ENCODE results near the gene GARIN5A. TPM values are rescaled to one million over a fixed set of nuclear protein-coding genes. Genes with fewer than 3 reads are reported as not detected.
"Not testable (repeated sequence)": the region's sequence is repeated elsewhere in the genome, so short reads cannot be mapped to it uniquely, and the experiment has no call there.

GARIN5A gene
- total RNA-seq, 4 donors from 2014 or later = 0.32 to 0.52 TPM; not detected in 2

DNA sequence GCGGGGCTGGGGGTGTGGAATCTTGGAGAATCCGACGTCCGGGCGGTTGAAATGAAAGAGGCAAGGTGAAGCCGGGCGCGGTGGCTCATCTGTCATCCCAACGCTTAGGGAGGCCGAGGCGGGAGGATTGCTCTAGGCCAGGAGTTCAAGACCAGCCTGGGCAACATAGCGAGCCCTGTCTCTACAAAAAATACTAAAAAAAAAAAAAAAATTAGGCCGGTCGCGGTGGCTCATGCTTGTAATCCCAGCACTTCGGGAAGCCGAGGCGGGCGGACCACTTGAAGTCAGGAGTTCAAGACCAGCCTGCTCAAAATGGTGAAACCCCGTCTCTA lies 225 bp upstream of the GARIN5A start:
- intact Hi-C loops (cut with DNase I) = no loop called here

DNA sequence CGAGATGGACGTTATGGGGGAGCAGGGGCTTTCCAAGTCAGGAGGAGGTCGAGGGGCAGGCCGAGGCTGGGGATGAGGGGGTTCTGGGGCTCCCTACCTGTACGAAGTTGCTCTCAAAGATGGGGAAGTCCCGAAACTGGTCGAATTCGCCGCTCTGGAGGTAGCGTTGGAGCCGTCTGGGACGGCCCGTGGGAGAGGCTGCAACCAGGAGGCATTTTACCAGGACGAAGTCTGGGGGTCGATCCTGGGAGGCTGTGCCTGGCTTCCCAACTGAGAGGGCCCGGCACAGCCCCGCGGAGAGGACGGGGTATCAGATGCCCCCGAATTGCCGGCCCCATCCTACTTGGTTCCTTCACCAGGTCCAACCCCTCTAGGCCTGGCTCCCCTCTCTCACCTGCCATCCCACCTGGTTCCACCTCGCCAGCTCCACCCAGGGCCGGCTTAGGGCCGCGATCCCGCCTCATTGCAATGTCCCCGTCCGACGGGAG lies 868 bp downstream of the GARIN5A start:
- Histone ChIP-seq H3K4me1 (peaks cover 18 to 34% (median 24%) of the 10 kb centered on the region in 4 donors), H3K36me3 (peaks cover 16 to 25% (median 24%) of the 10 kb centered on the region in 4 donors), H3K27ac (replicated peaks in 1 of 4) (peak overlapping the region; percentile 70 to 81 (median 74)), H3K9me3 (no peaks in the 10 kb centered on the region), H3K4me3 (peak overlapping the region; percentile 79 to 96 (median 82)), H3K27me3 (no peaks in the 10 kb centered on the region)
- intact Hi-C loops (cut with DNase I) = no loop called here
- no peak for DNase-seq (ENCODE audit: extremely low spot score)
- WGBS = 86% methylated on average over 18 of the region's 29 CpGs
- TF ChIP-seq EP300 (IDR thresholded peaks at IDR 0.05) = no peak
- no peak for TF ChIP-seq POLR2A (IDR thresholded peaks at IDR 0.05; ENCODE audit: low read depth)
- no peak for TF ChIP-seq POLR2AphosphoS5 (IDR thresholded peaks at IDR 0.05)
- TF ChIP-seq, protein P1, sequence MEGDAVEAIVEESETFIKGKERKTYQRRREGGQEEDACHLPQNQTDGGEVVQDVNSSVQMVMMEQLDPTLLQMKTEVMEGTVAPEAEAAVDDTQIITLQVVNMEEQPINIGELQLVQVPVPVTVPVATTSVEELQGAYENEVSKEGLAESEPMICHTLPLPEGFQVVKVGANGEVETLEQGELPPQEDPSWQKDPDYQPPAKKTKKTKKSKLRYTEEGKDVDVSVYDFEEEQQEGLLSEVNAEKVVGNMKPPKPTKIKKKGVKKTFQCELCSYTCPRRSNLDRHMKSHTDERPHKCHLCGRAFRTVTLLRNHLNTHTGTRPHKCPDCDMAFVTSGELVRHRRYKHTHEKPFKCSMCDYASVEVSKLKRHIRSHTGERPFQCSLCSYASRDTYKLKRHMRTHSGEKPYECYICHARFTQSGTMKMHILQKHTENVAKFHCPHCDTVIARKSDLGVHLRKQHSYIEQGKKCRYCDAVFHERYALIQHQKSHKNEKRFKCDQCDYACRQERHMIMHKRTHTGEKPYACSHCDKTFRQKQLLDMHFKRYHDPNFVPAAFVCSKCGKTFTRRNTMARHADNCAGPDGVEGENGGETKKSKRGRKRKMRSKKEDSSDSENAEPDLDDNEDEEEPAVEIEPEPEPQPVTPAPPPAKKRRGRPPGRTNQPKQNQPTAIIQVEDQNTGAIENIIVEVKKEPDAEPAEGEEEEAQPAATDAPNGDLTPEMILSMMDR (IDR thresholded peaks at IDR 0.05) = no peak

More for the DNA sequence above, 225 bp upstream of the GARIN5A start:
- Histone ChIP-seq H3K27ac (replicated peaks in 1 of 4) (peak overlapping the region; percentile 70 to 81 (median 74)), H3K9me3 (no peaks in the 10 kb centered on the region), H3K4me1 (peaks cover 18 to 34% (median 24%) of the 10 kb centered on the region in 4 donors), H3K36me3 (peaks cover 17 to 36% (median 35%) of the 10 kb centered on the region in 4 donors), H3K27me3 (no peaks in the 10 kb centered on the region), H3K4me3 (peak overlapping the region; percentile 79 to 96 (median 82))
- TF ChIP-seq, protein P1 (IDR thresholded peaks at IDR 0.05) = no peak
- TF ChIP-seq POLR2AphosphoS5 (IDR thresholded peaks at IDR 0.05) = no peak
- TF ChIP-seq EP300 (IDR thresholded peaks at IDR 0.05) = no peak
- no peak for TF ChIP-seq POLR2A (IDR thresholded peaks at IDR 0.05; ENCODE audit: low read depth)
- no peak for DNase-seq (ENCODE audit: extremely low spot score)
- 22% methylated on average over 20 of the region's 20 CpGs for WGBS

DNA sequence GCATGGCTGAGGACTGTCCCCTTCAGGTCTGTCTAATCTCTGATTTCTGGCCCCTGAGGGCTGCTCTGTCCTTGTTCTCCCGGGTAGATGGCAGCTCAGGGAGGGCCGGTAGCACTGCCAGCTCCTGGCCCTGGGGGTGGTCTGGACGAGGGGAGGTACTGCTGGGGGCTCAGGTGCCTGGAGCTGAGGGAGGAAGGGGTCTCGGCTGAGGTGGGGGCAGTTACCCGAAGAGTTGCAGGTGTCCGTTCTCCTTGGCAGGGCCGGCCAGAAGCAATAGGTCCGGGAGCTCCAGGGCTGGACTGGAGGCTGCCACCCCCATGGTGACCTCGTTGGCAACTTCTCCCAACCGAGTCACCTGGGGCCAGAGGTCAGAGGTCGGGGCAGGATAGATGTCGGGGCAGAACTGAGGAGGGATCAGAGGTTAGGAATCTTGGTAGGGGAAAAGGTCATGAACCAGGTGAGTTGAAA lies 1.5 kb downstream of the GARIN5A start:
- TF ChIP-seq, protein P1 (IDR thresholded peaks at IDR 0.05) = no peak
- TF ChIP-seq EP300 (IDR thresholded peaks at IDR 0.05) (no peak), POLR2A (IDR thresholded peaks at IDR 0.05; ENCODE audit: low read depth) (no peak), POLR2AphosphoS5 (IDR thresholded peaks at IDR 0.05) (no peak)
- Histone ChIP-seq H3K27ac (replicated peaks in 1 of 4) (no peak overlapping the region), H3K4me1 (peaks cover 18 to 34% (median 24%) of the 10 kb centered on the region in 4 donors), H3K4me3 (no peak overlapping the region), H3K27me3 (no peaks in the 10 kb centered on the region), H3K9me3 (no peaks in the 10 kb centered on the region), H3K36me3 (peaks cover 9 to 19% (median 18%) of the 10 kb centered on the region in 4 donors)
- DNase-seq (ENCODE audit: extremely low spot score) = no peak
- 84% methylated on average over 11 of the region's 12 CpGs for WGBS
- intact Hi-C loops (cut with DNase I) = no loop called here

- DNase-seq (ENCODE audit: extremely low spot score); H3K36me3 ChIP-seq; intact Hi-C loops (cut with DNase I); H3K27ac ChIP-seq (replicated peaks in 1 of 4); H3K9me3 ChIP-seq; H3K4me3 ChIP-seq: not testable (repeated sequence)
- Histone ChIP-seq H3K27me3 (peaks cover 0 to 16% (median 0%) of the 10 kb centered on the region in 4 donors), H3K4me1 (peaks cover 16 to 23% (median 17%) of the 10 kb centered on the region in 4 donors)
- 80% methylated on average over 3 of the region's 3 CpGs for WGBS
Observed at GRCh38 chr19:50473336-50473735, 3.3 kb downstream of the GARIN5A start.

- TF ChIP-seq POLR2AphosphoS5 (IDR thresholded peaks at IDR 0.05) = no peak
- TF ChIP-seq, protein P1 (IDR thresholded peaks at IDR 0.05) = no peak
- no peak for TF ChIP-seq POLR2A (IDR thresholded peaks at IDR 0.05; ENCODE audit: low read depth)
- no peak for TF ChIP-seq EP300 (IDR thresholded peaks at IDR 0.05)
- Histone ChIP-seq H3K27me3 (peaks cover 0 to 46% (median 0%) of the 10 kb centered on the region in 4 donors), H3K4me1 (no peaks in the 10 kb centered on the region), H3K36me3 (no peaks in the 10 kb centered on the region), H3K4me3 (no peak overlapping the region), H3K27ac (replicated peaks in 1 of 4) (no peak overlapping the region), H3K9me3 (no peaks in the 10 kb centered on the region)
- intact Hi-C loops (cut with DNase I) = no loop called here
- 88% methylated on average over 6 of the region's 6 CpGs for WGBS
- no peak for DNase-seq (ENCODE audit: extremely low spot score)
Observed at GRCh38 chr19:50468818-50469217, 7.8 kb downstream of the GARIN5A start.

Data from esophagus muscularis mucosa (tissue), 4 donors.